SJCRH30 (cell line): ENCODE data around the gene PAFAH2. TPM values are rescaled to one million over a fixed set of nuclear protein-coding genes. Genes with fewer than 3 reads are reported as not detected.
A peak's percentile ranks its signal among the peaks of the same experiment; 100 is the strongest.

ENCODE experiments used
- DNase-seq, 2 experiments: peaks; one replicate each; pipeline ENCODE4 v3.0.0-alpha.2; 2015 to 2020
- H3K27ac ChIP-seq: fragments of 250-450 bp; sonication (Bioruptor Pico); 2 replicates; pipeline ENCODE4 v1.5.1; 2020; ENCODE audit warnings: mild to moderate bottlenecking, moderate library complexity
- H3K27me3 ChIP-seq: fragments of 250-450 bp; sonication (Bioruptor Pico); 2 replicates; pipeline ENCODE4 v1.5.1; 2020; ENCODE audit warnings: mild to moderate bottlenecking, moderate library complexity
- H3K36me3 ChIP-seq: fragments of 250-450 bp; sonication (Bioruptor Pico); 2 replicates; pipeline ENCODE4 v1.5.1; 2020; ENCODE audit warnings: mild to moderate bottlenecking, moderate library complexity
- H3K4me1 ChIP-seq: fragments of 250-450 bp; sonication (Bioruptor Pico); 2 replicates; pipeline ENCODE4 v1.5.1; 2020; ENCODE audit warnings: mild to moderate bottlenecking, moderate library complexity
- H3K4me3 ChIP-seq: fragments of 250-450 bp; sonication (Bioruptor Pico); 2 replicates; pipeline ENCODE4 v1.5.1; 2020; ENCODE audit warnings: mild to moderate bottlenecking, moderate library complexity
- H3K9me3 ChIP-seq: fragments of 250-450 bp; sonication (Bioruptor Pico); replicated peaks from 2 replicates; pipeline ENCODE4 v1.5.1; 2020; ENCODE audit warnings: mild to moderate bottlenecking, moderate library complexity
- total RNA-seq: library from RNA; depleted of rRNA; stranded (reverse); fragments of >200 nt; shearing (Covaris generic); gene quantifications from 2 replicates; pipeline ENCODE4 v1.2.3, GENCODE V29; 2014

Gene PAFAH2
- total RNA-seq, 1 experiment from 2014 or later = 3.8 TPM

DNA sequence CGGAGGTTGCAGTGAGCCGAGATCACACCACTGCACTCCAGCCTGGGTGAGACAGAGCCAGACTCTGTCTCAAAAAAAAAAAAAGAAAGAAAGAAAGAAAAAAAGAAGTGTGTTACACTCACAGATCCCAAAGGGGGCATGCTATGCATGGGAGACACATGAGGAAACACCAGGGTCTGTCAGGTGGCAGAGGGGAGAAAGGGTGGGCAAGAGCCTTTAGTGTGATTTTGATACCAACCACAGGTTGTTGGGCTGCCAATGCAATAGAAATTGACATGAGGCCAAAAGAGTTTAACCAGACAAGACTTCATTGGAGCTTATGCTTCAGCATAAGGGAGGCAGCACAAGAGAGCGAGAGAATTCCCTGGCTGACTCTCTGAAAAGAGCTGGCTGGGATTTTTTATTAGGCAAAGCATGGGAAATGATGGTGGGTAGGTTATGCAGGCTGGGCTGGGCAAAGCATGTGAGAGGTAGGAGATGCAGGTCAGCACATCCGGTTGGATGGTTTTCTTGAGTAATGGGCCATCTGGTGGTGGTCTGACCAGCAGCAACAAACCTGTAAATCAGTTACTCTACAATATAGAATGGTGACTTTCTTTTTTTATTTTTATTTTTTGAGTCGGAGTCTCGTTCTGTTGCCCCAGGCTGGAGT is 12.1 kb upstream of the PAFAH2 start:
- DNase-seq = peak in 1 of 2 experiments; percentile 59
- H3K27me3 ChIP-seq = peaks cover 9% of the 10 kb centered on the region; the same call in 1 of the 2 replicates
- H3K27ac ChIP-seq = no peak overlapping the region
- no peaks in the 10 kb centered on the region for H3K4me1 ChIP-seq
- no peak overlapping the region for H3K4me3 ChIP-seq
- no peaks in the 10 kb centered on the region for H3K36me3 ChIP-seq
- H3K9me3 ChIP-seq = no peaks in the 10 kb centered on the region

GRCh38 chr1:26006710-26007109 is 8.8 kb upstream of the PAFAH2 start:
- H3K9me3 ChIP-seq = no peaks in the 10 kb centered on the region
- no peak for DNase-seq
- H3K36me3 ChIP-seq = no peaks in the 10 kb centered on the region
- no peaks in the 10 kb centered on the region for H3K4me1 ChIP-seq
- H3K4me3 ChIP-seq = no peak overlapping the region
- H3K27me3 ChIP-seq = peaks cover 9% of the 10 kb centered on the region; the same call in 1 of the 2 replicates
- H3K27ac ChIP-seq = no peak overlapping the region

- H3K4me3 ChIP-seq = no peak overlapping the region
- H3K27me3 ChIP-seq = peaks cover 9% of the 10 kb centered on the region; the same call in 1 of the 2 replicates
- no peaks in the 10 kb centered on the region for H3K36me3 ChIP-seq
- no peaks in the 10 kb centered on the region for H3K4me1 ChIP-seq
- no peak overlapping the region for H3K27ac ChIP-seq
- no peaks in the 10 kb centered on the region for H3K9me3 ChIP-seq
- DNase-seq = no peak
Observed at GRCh38 chr1:26005434-26006105, 7.7 kb upstream of the PAFAH2 start.

- Histone ChIP-seq H3K36me3 (no peaks in the 10 kb centered on the region), H3K27ac (no peak overlapping the region), H3K9me3 (no peaks in the 10 kb centered on the region), H3K4me1 (peaks cover 6% of the 10 kb centered on the region), H3K27me3 (peaks cover 9% of the 10 kb centered on the region; the same call in 1 of the 2 replicates), H3K4me3 (no peak overlapping the region)
- no peak for DNase-seq
Observed at GRCh38 chr1:26003756-26004155, 5.9 kb upstream of the PAFAH2 start.

DNA sequence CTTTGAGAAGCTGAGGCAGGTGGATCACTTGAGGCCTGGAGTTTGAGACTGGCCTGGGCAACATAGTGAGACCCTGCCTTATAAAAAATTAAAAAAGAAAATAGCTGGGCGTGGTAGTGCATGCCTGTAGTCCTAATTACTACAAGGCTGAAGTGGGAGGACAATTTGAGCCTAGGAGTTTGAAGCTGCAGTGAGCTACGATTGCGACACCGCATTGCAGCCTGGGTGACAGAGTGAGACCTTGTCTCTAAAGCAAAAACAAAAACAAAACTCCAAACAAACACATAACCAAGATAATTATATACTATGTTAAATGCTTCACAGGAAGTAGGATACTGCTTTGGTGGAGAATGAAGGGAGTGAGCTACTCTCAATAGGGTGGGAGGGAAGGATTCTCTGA is 5.4 kb upstream of the PAFAH2 start:
- no peak for DNase-seq
- Histone ChIP-seq H3K4me1 (peaks cover 6% of the 10 kb centered on the region), H3K27ac (no peak overlapping the region), H3K9me3 (no peaks in the 10 kb centered on the region), H3K4me3 (no peak overlapping the region), H3K27me3 (peaks cover 9% of the 10 kb centered on the region; the same call in 1 of the 2 replicates), H3K36me3 (no peaks in the 10 kb centered on the region)

- H3K36me3 ChIP-seq = no peaks in the 10 kb centered on the region
- no peak overlapping the region for H3K4me3 ChIP-seq
- H3K4me1 ChIP-seq = peaks cover 14% of the 10 kb centered on the region
- H3K27me3 ChIP-seq = no peaks in the 10 kb centered on the region
- no peaks in the 10 kb centered on the region for H3K9me3 ChIP-seq
- DNase-seq = peak in 1 of 2 experiments; percentile 64
- H3K27ac ChIP-seq = no peak overlapping the region
Observed at GRCh38 chr1:25999041-25999800, 1.4 kb upstream of the PAFAH2 start.

DNA sequence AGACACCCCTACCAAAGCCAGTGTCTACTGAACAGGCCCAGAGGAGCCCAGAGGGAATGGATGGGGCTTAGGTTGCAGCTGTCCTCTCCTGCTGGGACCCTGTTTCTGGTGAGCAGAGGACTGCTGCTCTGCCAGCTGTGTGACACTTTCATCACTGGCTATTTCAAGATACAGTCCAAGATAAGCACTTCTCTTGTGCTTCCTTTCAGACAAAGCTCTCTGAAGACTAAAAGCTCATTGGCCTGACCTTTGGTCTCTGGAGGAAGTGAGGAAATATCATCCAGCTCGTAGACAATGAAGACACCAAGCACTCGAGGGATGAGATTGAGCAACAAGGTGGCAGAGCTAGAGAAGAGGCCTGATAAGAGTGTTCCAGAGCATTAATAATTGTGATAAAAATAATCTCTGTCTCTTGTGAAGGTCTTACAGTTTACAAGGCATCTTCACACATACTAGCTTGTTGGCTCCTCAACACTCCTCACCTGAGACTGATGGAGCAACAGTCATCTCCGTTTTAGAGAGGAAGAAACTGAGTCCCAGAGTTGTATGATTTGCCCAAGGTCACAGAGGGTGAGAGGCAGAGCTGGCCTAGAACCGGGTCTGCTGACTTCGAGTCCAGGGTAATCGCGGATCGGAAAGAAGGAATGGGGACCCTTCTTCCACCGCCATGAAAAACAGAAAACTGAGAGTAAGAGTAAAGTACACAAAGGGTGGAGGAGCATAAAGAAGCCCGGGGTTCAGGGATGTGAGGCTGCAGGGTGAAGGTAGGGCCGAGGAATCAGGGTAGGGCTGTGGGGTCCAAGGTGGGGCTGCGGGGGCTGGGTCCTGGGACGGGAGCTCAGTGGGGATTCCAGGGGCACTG is 666 bp downstream of the PAFAH2 start:
- Histone ChIP-seq H3K4me3 (peak overlapping the region; percentile 60), H3K9me3 (no peaks in the 10 kb centered on the region), H3K36me3 (no peaks in the 10 kb centered on the region), H3K27ac (peak overlapping the region; percentile 49), H3K27me3 (no peaks in the 10 kb centered on the region), H3K4me1 (peaks cover 31% of the 10 kb centered on the region)
- peak; percentile 93 to 97 for DNase-seq

- Histone ChIP-seq H3K27me3 (no peaks in the 10 kb centered on the region), H3K4me3 (no peak overlapping the region), H3K9me3 (no peaks in the 10 kb centered on the region), H3K36me3 (no peaks in the 10 kb centered on the region), H3K27ac (no peak overlapping the region), H3K4me1 (peaks cover 43% of the 10 kb centered on the region)
- DNase-seq = no peak
Observed at GRCh38 chr1:25994402-25995150, 3.3 kb downstream of the PAFAH2 start.

DNA sequence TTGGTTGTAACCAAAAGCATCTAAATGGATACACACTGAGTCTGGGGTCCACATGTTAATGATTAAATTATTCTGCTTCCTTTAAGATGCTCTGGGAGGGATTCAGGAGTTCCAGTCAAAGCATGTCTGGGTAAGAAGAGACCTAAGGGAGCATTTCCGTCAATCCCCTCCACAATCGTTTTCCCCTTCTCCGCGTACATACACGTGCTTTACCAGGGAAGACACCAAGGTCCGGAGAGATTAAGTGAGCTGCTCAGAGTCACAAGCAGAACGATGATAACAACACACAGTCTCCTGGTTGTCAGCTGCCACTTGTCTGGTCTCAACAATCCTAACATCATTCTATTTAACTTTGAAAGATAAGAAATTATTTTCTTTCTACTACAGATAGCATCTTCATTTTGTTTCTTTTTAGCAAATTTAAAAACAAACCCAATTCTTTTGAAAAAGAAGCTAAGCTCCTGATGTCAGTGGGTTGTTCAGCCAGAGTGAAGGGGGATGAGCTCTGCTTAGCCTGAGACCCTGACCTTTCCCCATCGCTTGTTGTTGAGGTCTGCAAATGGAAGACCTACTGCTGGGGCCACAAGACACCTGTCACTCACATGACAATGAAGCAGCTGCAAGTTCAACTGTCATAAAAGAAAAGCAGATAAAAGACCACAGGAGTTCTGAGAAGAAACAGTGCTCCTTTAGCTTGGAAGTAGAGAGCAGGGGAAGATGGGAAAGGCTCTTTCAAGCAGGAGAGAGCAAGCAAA is 4.5 kb downstream of the PAFAH2 start:
- Histone ChIP-seq H3K9me3 (no peaks in the 10 kb centered on the region), H3K36me3 (no peaks in the 10 kb centered on the region), H3K4me3 (no peak overlapping the region), H3K4me1 (peaks cover 39% of the 10 kb centered on the region), H3K27ac (peak overlapping the region; percentile 8), H3K27me3 (no peaks in the 10 kb centered on the region)
- DNase-seq = peak in 1 of 2 experiments; percentile 53

DNA sequence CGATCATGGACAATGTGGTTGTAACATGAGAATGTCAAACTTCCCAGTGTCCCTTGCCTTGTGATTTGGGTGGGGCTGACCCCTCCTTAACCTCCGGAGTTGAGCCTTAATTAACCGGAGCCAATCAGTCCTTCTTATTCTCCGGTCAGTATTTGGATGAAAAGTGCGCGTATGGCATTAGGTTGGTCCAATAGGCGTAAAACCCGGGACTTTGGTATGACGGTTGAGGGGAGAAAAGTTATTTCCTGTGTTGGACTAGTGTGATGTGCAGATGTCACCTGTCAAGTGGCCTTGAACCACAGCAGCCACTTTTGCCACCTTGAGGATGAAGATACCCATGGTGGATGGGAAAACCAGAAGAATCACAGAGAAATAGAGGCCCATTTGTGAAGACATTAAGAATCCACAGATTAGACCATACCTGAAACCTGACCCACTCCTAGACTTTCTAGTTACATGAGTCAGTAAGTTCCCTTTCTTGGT is 5.1 kb downstream of the PAFAH2 start:
- Histone ChIP-seq H3K27me3 (no peaks in the 10 kb centered on the region), H3K4me1 (peaks cover 39% of the 10 kb centered on the region), H3K9me3 (no peaks in the 10 kb centered on the region), H3K27ac (peak overlapping the region; percentile 8), H3K36me3 (no peaks in the 10 kb centered on the region), H3K4me3 (no peak overlapping the region)
- peak in 1 of 2 experiments; percentile 48 for DNase-seq

DNA sequence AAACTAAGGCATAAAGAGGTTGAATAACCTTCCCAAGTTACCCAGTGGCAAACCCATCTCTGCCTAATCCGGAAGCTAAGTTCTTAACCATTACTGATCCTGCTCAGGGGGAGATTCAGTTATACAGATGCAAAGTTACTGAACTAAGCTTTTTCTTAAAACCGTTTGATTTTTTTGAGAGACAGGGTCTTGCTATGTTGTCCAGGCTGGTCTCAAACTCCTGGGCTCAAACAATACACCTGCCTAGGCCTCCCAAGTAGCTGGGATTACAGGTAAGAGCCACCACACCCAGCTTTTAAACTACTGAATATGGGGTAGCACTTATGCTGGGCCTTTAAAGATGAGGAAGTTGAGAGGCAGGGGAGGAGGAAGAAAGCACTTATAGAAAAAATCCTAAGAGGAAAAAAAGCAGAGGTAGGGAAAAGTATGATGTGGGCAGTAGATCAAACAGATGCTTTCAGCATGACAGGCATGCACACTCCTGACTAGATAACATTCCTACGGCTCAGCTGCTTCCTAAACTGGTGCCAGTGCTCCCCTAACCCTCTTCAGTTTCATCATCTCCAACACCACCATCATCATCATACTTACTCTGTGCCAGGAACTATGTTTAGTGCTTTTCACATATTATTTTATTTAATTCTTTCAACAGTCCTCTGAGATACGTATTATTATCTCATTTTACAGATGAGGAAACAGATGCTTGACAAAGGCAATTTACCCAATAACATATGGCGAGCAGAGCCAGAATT is 5.8 kb downstream of the PAFAH2 start:
- peak overlapping the region; percentile 8 for H3K27ac ChIP-seq
- H3K27me3 ChIP-seq = no peaks in the 10 kb centered on the region
- peaks cover 37% of the 10 kb centered on the region for H3K4me1 ChIP-seq
- H3K4me3 ChIP-seq = no peak overlapping the region
- H3K36me3 ChIP-seq = no peaks in the 10 kb centered on the region
- no peaks in the 10 kb centered on the region for H3K9me3 ChIP-seq
- DNase-seq = peak in 1 of 2 experiments; percentile 28

GRCh38 chr1:25990702-25991395 is 7.0 kb downstream of the PAFAH2 start:
- H3K4me1 ChIP-seq = peaks cover 31% of the 10 kb centered on the region
- peak in 1 of 2 experiments; percentile 44 for DNase-seq
- no peaks in the 10 kb centered on the region for H3K27me3 ChIP-seq
- 0 out of 2 replicates have a peak overlapping the region, but pooled peaks have one; percentile 15 for H3K27ac ChIP-seq
- no peaks in the 10 kb centered on the region for H3K9me3 ChIP-seq
- no peak overlapping the region for H3K4me3 ChIP-seq
- no peaks in the 10 kb centered on the region for H3K36me3 ChIP-seq
